Cardiac muscle cell (in vitro differentiated cells and primary cell): ENCODE data around the gene RELN. TPM values are rescaled to one million over a fixed set of nuclear protein-coding genes. Genes with fewer than 3 reads are reported as not detected.
"Not testable (repeated sequence)": the region's sequence is repeated elsewhere in the genome, so short reads cannot be mapped to it uniquely, and the experiment has no call there.

Experiments used
- DNase-seq, 2 donors: peaks; one replicate each; pipeline versions ENCODE4 v3.0.0 to v3.0.0-alpha.2; 2010 to 2017; ENCODE audit warnings: low read depth in 1 of 2, low spot score in 1 of 2
- H3K27ac ChIP-seq: fragments of 200-600 bp; sonication (generic); 2 replicates; pipeline ENCODE4 v1.5.1; 2016
- H3K27me3 ChIP-seq: fragments of 200-600 bp; sonication (generic); 2 replicates; pipeline ENCODE4 v1.6.0; 2016; ENCODE audit warnings: control low read depth
- H3K36me3 ChIP-seq: fragments of 200-600 bp; sonication (generic); 2 replicates; pipeline ENCODE4 v1.5.1; 2016; ENCODE audit warnings: control low read depth
- H3K4me1 ChIP-seq: fragments of 200-600 bp; sonication (generic); 2 replicates; pipeline ENCODE4 v1.8.1; 2017; ENCODE audit warnings: low read depth, mild to moderate bottlenecking, mixed run types
- H3K4me3 ChIP-seq: fragments of 200-600 bp; sonication (generic); 2 replicates; pipeline ENCODE4 v1.5.1; 2016; ENCODE audit warnings: mild to moderate bottlenecking
- H3K9me3 ChIP-seq: fragments of 200-600 bp; sonication (generic); 2 replicates; pipeline ENCODE4 v1.5.1; 2017; ENCODE audit warnings: low read depth, mild to moderate bottlenecking, control low read depth
- polyA plus RNA-seq: library from polyadenylated mRNA; unstranded; fragments of >200 nt; fragmentation: Nextera tagmentation; extraction: Ambion mirVana; gene quantifications from 2 replicates; pipeline ENCODE4 v1.2.1, GENCODE V29; 2016
- total RNA-seq: library from RNA; depleted of rRNA; stranded (reverse); fragments of >200 nt; gene quantifications from 2 replicates; pipeline ENCODE4 v1.2.3, GENCODE V29; 2016
- TF ChIP-seq, protein P1 (sequence below): IDR thresholded peaks from 2 replicates; pipeline ENCODE4 v1.5.1; 2012; ENCODE audit warnings: low read depth, mild to moderate bottlenecking, low read length

Gene RELN
- total and polyA plus RNA-seq, 2 experiments from 2014 or later = 19.2 to 46.9 TPM

DNA sequence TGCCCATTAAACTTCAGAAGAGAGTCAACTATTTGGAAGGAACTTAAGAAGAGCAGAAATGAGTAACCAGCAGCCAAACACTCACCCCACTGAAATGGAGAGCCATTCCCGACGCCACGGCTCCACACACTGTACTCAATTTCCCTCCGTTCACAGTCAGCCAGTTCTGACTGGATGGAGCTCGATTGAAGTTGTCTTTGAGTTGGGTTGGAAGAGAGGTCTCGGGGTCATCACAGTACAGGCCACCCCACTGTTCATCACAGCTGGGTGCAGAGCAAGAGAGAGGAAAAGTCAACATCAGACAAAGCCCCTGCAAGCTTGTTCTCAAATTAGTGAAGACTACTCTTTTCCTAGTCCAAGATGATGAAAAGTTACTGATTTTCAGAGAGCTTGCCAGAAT, 467.5 kb downstream of the RELN start:
- Histone ChIP-seq H3K27ac (no peak overlapping the region), H3K9me3 (no peaks in the 10 kb centered on the region), H3K36me3 (no peaks in the 10 kb centered on the region), H3K4me1 (peaks cover 9% of the 10 kb centered on the region), H3K27me3 (no peaks in the 10 kb centered on the region), H3K4me3 (no peak overlapping the region)
- TF ChIP-seq, protein P1, sequence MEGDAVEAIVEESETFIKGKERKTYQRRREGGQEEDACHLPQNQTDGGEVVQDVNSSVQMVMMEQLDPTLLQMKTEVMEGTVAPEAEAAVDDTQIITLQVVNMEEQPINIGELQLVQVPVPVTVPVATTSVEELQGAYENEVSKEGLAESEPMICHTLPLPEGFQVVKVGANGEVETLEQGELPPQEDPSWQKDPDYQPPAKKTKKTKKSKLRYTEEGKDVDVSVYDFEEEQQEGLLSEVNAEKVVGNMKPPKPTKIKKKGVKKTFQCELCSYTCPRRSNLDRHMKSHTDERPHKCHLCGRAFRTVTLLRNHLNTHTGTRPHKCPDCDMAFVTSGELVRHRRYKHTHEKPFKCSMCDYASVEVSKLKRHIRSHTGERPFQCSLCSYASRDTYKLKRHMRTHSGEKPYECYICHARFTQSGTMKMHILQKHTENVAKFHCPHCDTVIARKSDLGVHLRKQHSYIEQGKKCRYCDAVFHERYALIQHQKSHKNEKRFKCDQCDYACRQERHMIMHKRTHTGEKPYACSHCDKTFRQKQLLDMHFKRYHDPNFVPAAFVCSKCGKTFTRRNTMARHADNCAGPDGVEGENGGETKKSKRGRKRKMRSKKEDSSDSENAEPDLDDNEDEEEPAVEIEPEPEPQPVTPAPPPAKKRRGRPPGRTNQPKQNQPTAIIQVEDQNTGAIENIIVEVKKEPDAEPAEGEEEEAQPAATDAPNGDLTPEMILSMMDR = no peak
- DNase-seq = no peak

DNA sequence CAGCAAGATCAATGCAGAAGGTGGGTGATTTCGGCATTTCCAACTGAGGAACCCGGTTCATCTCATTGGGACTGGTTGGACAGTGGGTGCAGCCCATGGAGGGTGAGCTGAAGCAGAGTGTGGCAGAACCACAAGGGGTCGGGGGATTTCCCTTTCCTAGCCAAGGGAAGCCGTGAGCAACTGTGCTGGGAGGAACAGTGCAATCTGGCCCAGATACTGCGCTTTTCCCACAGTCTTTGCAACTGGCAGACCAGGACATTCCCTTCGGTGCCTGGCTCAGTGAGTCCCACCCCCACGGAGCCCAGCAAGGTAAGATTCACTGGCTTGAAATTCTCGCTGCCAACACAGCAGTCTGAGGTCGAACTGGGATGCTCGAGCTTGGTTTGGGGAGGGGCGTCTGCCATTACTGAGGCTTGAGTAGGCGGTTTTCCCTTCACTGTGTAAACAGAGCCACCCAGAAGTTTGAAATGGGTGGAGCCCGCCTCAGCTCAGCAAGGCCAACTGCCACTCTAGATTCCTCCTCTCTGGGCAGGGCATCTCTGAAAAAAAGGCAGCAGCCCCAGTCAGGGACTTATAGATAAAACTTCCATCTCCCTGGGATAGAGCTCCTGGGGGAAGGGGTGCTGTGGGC, 484.8 kb downstream of the RELN start:
- Histone ChIP-seq H3K9me3 (no peaks in the 10 kb centered on the region), H3K27ac (peak overlapping the region; percentile 45), H3K27me3 (no peaks in the 10 kb centered on the region), H3K4me1 (peaks cover 4% of the 10 kb centered on the region), H3K4me3 (no peak overlapping the region), H3K36me3 (peaks cover 2% of the 10 kb centered on the region)
- TF ChIP-seq, protein P1 = no peak
- peak in 1 of 2 donors; percentile 27 for DNase-seq

DNA sequence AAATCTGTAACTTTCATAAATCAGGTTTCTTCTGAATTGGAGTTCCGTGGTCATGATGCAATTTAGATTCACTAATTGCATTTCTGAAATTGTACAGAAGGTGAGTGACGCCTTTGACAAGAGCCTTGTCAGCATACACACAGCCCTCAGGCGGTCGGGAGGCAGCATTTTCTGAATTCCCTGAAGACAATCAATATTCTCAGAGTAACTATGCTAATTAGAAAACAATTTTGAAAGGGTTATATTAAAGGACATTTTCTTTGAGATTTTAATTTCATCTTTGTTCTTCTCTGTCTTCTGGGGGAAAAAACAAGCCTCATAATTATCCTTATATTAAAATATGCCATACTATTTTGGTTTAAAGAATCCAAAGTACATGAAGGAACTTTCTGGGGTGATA, 488.3 kb downstream of the RELN start:
- TF ChIP-seq, protein P1 = no peak
- H3K27me3 ChIP-seq = no peaks in the 10 kb centered on the region
- DNase-seq = no peak
- H3K4me3 ChIP-seq = no peak overlapping the region
- H3K36me3 ChIP-seq = peaks cover 5% of the 10 kb centered on the region
- H3K9me3 ChIP-seq = no peaks in the 10 kb centered on the region
- peaks cover 4% of the 10 kb centered on the region for H3K4me1 ChIP-seq
- no peak overlapping the region for H3K27ac ChIP-seq

DNA sequence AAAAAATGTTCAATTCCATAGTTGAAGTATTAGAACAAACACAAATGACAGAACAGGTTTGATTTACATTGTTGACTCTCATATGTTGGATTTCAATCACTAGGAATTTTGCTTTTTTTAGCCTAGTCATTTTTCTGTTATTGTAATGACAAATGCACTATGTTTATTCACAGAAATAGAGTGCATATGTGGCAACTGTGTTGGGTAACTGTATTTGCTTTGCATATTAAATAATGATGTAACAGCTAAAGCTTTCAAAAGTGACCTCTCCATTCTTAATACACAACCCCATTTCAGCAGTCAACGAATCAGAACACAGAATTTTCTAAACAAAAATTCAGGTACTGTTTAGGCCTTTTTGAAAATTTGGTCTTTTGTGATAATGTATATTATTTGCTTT, 489.5 kb downstream of the RELN start:
- no peaks in the 10 kb centered on the region for H3K9me3 ChIP-seq
- TF ChIP-seq, protein P1 = no peak
- DNase-seq = no peak

DNA sequence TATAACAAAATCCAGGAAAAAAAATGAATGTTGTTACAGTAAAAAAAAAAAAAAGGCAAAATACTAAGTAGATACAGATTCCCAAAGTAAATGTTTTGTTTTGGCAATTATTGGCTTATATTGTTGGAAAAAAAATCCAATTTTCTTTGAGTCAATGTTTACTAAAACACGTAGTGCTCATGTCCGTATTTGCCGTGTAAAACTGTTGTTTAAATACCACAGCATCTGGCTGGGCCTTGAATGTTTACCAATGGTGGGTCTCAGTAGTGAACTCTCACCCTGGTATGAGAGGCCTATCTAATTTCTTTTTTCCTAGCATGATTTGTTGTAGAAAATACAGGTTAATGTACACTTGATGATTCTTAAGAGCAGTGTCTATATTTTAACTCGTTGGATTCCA, 502.0 kb downstream of the RELN start:
- Histone ChIP-seq H3K9me3 (no peaks in the 10 kb centered on the region), H3K4me1 (no peaks in the 10 kb centered on the region), H3K36me3 (peaks cover 4% of the 10 kb centered on the region), H3K27me3 (no peaks in the 10 kb centered on the region), H3K4me3 (no peak overlapping the region), H3K27ac (no peak overlapping the region)
- DNase-seq = no peak
- TF ChIP-seq, protein P1 = no peak

More for the DNA sequence above, 489.5 kb downstream of the RELN start:
- H3K27me3 ChIP-seq = no peaks in the 10 kb centered on the region
- peaks cover 5% of the 10 kb centered on the region for H3K36me3 ChIP-seq
- no peak overlapping the region for H3K4me3 ChIP-seq
- peaks cover 1% of the 10 kb centered on the region for H3K4me1 ChIP-seq
- no peak overlapping the region for H3K27ac ChIP-seq

DNA sequence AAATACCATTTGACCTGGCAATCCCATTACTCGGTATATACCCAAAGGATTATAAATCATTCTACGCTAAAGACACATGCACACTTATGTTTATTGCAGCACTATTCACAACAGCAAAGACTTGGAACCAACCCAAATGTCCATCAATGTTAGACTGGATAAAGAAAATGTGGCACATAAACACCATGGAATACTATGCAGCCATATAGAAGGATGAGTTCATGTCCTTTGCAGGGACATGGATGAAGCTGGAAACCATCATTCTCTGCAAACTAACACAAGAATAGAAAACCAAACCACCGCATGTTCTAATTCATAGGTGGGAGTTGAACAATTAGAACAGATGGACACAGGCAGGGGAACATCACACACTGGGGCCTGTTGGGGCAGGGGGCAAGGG, 502.6 kb downstream of the RELN start:
- DNase-seq, H3K4me1 ChIP-seq: not testable (repeated sequence)

More for the DNA sequence above, 502.6 kb downstream of the RELN start:
- H3K4me3 ChIP-seq, H3K9me3 ChIP-seq, H3K36me3 ChIP-seq, H3K27ac ChIP-seq, H3K27me3 ChIP-seq: not testable (repeated sequence)
